Measurements from ENCODE around the gene LRRC8E. TPM values are rescaled to one million over a fixed set of nuclear protein-coding genes. Genes with fewer than 3 reads are reported as not detected.

Gene LRRC8E
- total and polyA plus RNA-seq, 10 of the 15 experiments (the other 5 are each of a cell fraction or from before 2014, with no cell fraction given) = 0.04 to 0.32 (median 0.25) TPM; not detected in 7

DNA sequence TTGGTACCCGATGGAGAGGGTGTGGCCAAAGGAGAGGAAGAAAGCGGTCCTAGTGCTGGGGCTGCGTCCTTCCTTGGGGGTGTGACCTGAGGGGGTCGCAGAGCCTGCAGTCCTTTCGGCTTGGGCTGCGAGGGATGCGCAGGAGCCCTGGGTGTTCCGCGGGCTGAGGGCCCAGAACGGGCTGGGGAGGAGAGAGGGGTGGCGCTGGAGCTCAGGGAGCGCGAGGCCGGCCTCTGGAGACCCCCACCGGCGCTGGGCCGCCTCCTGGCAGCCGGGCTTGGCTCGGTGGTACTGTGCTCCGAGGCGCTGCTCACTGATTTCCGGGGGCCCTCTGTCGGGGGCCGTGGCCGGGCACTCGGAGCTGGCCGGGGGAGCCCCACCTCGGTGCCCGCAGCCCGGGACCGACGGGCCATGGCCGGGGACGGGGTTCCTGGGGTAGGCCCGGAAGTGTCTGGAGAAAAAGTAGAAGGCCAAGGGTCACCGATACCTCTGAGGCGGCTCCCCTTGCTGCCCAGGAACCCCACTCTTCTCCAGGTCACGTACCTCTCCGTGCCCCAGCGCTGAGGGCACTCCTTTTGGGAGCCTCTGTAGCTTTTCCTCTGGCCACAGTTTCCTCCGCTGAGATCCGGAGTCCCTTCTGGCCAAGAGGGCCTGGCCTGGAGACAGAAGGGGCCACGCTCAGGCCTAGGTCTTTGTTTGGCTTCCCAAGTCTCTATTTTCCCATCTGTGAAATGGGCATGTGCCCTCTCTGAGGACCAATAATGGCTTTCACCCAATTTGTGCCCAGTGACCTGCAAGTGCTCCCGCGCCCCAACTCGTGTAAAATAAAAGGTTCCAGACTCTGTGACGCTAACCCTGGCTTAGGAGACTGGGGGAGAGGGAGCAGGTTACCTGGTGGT, 15.8 kb upstream of the LRRC8E start:
- in situ Hi-C loops (cut with MboI) (no loop called here), intact Hi-C loops (cut with micrococcal nuclease; ENCODE audit: unreplicated experiment) (no loop called here)
- no peak for ATAC-seq
- Histone ChIP-seq H3K9me3 (replicated peaks; ENCODE audit: control insufficient read depth, insufficient read depth, low read length) (no peaks in the 10 kb centered on the region; the same call in 2 of the 3 replicates), H3K27me3 (replicated peaks in 1 of 2; ENCODE audit: control insufficient read depth in 2 of 2, insufficient read depth in 2 of 2, low read length in 1 of 2) (peaks cover 2 to 3% of the 10 kb centered on the region in 2 experiments; a peak in 2 of 4 replicates), H3K27ac (ENCODE audit: control insufficient read depth, insufficient read depth) (no peak overlapping the region), H3K36me3 (ENCODE audit: control insufficient read depth in 2 of 2, insufficient read depth in 2 of 2, low read length in 1 of 2) (no peaks in the 10 kb centered on the region), H3K9ac (ENCODE audit: control insufficient read depth, insufficient read depth, low read length) (no peak overlapping the region), H4K20me1 (ENCODE audit: control insufficient read depth, insufficient read depth) (no peaks in the 10 kb centered on the region), H2AFZ (ENCODE audit: control insufficient read depth, low read depth, low read length) (no peak overlapping the region), H3K4me1 (ENCODE audit: control insufficient read depth, insufficient read depth, low read length) (peaks cover 12% of the 10 kb centered on the region; the same call in 1 of the 2 replicates), H3K4me2 (ENCODE audit: control insufficient read depth, insufficient read depth) (no peak overlapping the region), H3K79me2 (ENCODE audit: control insufficient read depth, insufficient read depth, low read length) (no peaks in the 10 kb centered on the region), H3K4me3 (no peak overlapping the region)
- FAIRE-seq = no peak
- WGBS (ENCODE audit: insufficient coverage, insufficient replicate concordance, low lambda C conversion rate, missing lambda C conversion rate) = 79% methylated on average over 34 of the region's 47 CpGs
- DNase-seq (ENCODE audit: low read depth, low spot score) = no peak
- BruUV-seq (replicated peaks) = no TSS peak
- ChIA-PET SMC1A (ENCODE audit: uncharacterized antibody, unreplicated experiment) (no interaction called here), POLR2A (interaction anchor here (0.6 kb wide), 1 partner anchor 58 kb away, joined by 13 read pairs; no protein-coding TSS in a partner anchor), RAD21 (ENCODE audit: unreplicated experiment) (no interaction called here), CTCF (interaction anchor here (1.2 kb wide), 1 partner anchor 11 kb away, joined by 3 read pairs; no protein-coding TSS in a partner anchor)
- TF ChIP-seq, protein P1, sequence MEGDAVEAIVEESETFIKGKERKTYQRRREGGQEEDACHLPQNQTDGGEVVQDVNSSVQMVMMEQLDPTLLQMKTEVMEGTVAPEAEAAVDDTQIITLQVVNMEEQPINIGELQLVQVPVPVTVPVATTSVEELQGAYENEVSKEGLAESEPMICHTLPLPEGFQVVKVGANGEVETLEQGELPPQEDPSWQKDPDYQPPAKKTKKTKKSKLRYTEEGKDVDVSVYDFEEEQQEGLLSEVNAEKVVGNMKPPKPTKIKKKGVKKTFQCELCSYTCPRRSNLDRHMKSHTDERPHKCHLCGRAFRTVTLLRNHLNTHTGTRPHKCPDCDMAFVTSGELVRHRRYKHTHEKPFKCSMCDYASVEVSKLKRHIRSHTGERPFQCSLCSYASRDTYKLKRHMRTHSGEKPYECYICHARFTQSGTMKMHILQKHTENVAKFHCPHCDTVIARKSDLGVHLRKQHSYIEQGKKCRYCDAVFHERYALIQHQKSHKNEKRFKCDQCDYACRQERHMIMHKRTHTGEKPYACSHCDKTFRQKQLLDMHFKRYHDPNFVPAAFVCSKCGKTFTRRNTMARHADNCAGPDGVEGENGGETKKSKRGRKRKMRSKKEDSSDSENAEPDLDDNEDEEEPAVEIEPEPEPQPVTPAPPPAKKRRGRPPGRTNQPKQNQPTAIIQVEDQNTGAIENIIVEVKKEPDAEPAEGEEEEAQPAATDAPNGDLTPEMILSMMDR (IDR thresholded peaks at IDR 0.05 in 2 of 3, conservative IDR thresholded peaks at IDR 0.05 in 1 of 3; ENCODE audit: control insufficient read depth in 2 of 3, extremely low read depth in 1 of 3, insufficient read depth in 1 of 3, low read depth in 3 of 3, low read length in 3 of 3) = no peak
- TF ChIP-seq RELA (IDR thresholded peaks at IDR 0.05; ENCODE audit: borderline replicate concordance, partially characterized antibody) (no peak), CBX3 (IDR thresholded peaks at IDR 0.05; ENCODE audit: borderline replicate concordance, low read depth) (no peak), ATF3 (IDR thresholded peaks at IDR 0.05; ENCODE audit: borderline replicate concordance, extremely low read depth, low read depth, low read length) (no peak), CEBPZ (IDR thresholded peaks at IDR 0.05; ENCODE audit: low read depth, low read length) (no peak), MYB (IDR thresholded peaks at IDR 0.05; ENCODE audit: borderline replicate concordance, low read depth, low read length) (no peak), EED (IDR thresholded peaks at IDR 0.05; ENCODE audit: low read depth) (no peak), CEBPB (IDR thresholded peaks at IDR 0.05; ENCODE audit: borderline replicate concordance in 1 of 2, low read depth in 2 of 2, low read length in 2 of 2) (no peak), ZNF217 (IDR thresholded peaks at IDR 0.05) (no peak), HCFC1 (IDR thresholded peaks at IDR 0.05; ENCODE audit: low read length) (no peak), ZNF207 (IDR thresholded peaks at IDR 0.05; ENCODE audit: borderline replicate concordance) (no peak)
- TF ChIP-seq, protein P2, sequence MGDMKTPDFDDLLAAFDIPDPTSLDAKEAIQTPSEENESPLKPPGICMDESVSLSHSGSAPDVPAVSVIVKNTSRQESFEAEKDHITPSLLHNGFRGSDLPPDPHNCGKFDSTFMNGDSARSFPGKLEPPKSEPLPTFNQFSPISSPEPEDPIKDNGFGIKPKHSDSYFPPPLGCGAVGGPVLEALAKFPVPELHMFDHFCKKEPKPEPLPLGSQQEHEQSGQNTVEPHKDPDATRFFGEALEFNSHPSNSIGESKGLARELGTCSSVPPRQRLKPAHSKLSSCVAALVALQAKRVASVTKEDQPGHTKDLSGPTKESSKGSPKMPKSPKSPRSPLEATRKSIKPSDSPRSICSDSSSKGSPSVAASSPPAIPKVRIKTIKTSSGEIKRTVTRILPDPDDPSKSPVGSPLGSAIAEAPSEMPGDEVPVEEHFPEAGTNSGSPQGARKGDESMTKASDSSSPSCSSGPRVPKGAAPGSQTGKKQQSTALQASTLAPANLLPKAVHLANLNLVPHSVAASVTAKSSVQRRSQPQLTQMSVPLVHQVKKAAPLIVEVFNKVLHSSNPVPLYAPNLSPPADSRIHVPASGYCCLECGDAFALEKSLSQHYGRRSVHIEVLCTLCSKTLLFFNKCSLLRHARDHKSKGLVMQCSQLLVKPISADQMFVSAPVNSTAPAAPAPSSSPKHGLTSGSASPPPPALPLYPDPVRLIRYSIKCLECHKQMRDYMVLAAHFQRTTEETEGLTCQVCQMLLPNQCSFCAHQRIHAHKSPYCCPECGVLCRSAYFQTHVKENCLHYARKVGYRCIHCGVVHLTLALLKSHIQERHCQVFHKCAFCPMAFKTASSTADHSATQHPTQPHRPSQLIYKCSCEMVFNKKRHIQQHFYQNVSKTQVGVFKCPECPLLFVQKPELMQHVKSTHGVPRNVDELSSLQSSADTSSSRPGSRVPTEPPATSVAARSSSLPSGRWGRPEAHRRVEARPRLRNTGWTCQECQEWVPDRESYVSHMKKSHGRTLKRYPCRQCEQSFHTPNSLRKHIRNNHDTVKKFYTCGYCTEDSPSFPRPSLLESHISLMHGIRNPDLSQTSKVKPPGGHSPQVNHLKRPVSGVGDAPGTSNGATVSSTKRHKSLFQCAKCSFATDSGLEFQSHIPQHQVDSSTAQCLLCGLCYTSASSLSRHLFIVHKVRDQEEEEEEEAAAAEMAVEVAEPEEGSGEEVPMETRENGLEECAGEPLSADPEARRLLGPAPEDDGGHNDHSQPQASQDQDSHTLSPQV (IDR thresholded peaks at IDR 0.05) = no peak
